ENCODE results near the gene OGA.

The OGA gene

GRCh38 chr10:101818119-101818871, at the start of gene OGA:
OGA (minus strand) TSS chr10:101818444; CDS start chr10:101818022, 422 bp downstream.
- peak; percentile 98 to 100 for DNase-seq

GRCh38 chr10:101867931-101868330, 49.7 kb upstream of the OGA start:
- no peak for DNase-seq

GRCh38 chr10:101859530-101859929, 41.3 kb upstream of the OGA start:
- DNase-seq: no peak

GRCh38 chr10:101858723-101859500, 40.7 kb upstream of the OGA start:
- DNase-seq: no peak

GRCh38 chr10:101857802-101858476, 39.7 kb upstream of the OGA start:
- DNase-seq: no peak

- no peak for DNase-seq
Observed at GRCh38 chr10:101856626-101857025, 38.4 kb upstream of the OGA start.

GRCh38 chr10:101851411-101852116, 33.3 kb upstream of the OGA start:
- DNase-seq: no peak

- DNase-seq: no peak
Observed at GRCh38 chr10:101850749-101851148, 32.5 kb upstream of the OGA start.

GRCh38 chr10:101848894-101849351, 30.7 kb upstream of the OGA start:
- DNase-seq: no peak

GRCh38 chr10:101848408-101848807, 30.2 kb upstream of the OGA start:
- no peak for DNase-seq

GRCh38 chr10:101845893-101846292, 27.6 kb upstream of the OGA start:
- DNase-seq: no peak

GRCh38 chr10:101843032-101844021, 25.1 kb upstream of the OGA start, which contains the start of gene KCNIP2:
KCNIP2 (minus strand) TSS chr10:101843800; CDS start chr10:101843568, 232 bp downstream.
- DNase-seq: peak in 1 of 2 experiments; percentile 71

- no peak for DNase-seq
Observed at GRCh38 chr10:101841826-101842225, 23.6 kb upstream of the OGA start.

GRCh38 chr10:101840741-101841453, 22.7 kb upstream of the OGA start:
- peak; percentile 42 to 89 for DNase-seq

- DNase-seq: peak in 1 of 2 experiments; percentile 17
Observed at GRCh38 chr10:101840102-101840684, 21.9 kb upstream of the OGA start.

- DNase-seq: peak in 1 of 2 experiments; percentile 58
Observed at GRCh38 chr10:101839416-101840063, 21.3 kb upstream of the OGA start.

GRCh38 chr10:101839002-101839401, 20.8 kb upstream of the OGA start:
- no peak for DNase-seq

GRCh38 chr10:101838416-101838970, 20.2 kb upstream of the OGA start:
- no peak for DNase-seq

- DNase-seq: no peak
Observed at GRCh38 chr10:101837748-101838147, 19.5 kb upstream of the OGA start.

Measured in NCI-H526 (cell line).